Stomach (tissue), 4 donors: ENCODE data around the gene TRIM75.
"Not testable (repeated sequence)": the region's sequence is repeated elsewhere in the genome, so short reads cannot be mapped to it uniquely, and the experiment has no call there.

Experiments
- CTCF ChIP-seq, 7 experiments: fragments of 450-650 bp in 4 of 7; fragments of 200-600 bp in 3 of 7; sonication (generic) in 3 of 7; IDR thresholded peaks; one replicate each; pipeline ENCODE4 v1.5.1; 2016 to 2019; ENCODE audit warnings: antibody characterized with exemption in 7 of 7, control low read depth in 2 of 7, mild to moderate bottlenecking in 1 of 7
- POLR2A ChIP-seq, 4 donors: fragments of 450-650 bp; IDR thresholded peaks; one replicate each; pipeline ENCODE4 v1.6.1; 2016; ENCODE audit warnings: antibody characterized with exemption in 4 of 4, control low read depth in 2 of 4, mild to moderate bottlenecking in 1 of 4, moderate library complexity in 1 of 4

GRCh38 chr4:165025782-165026181 is 27.9 kb upstream of the TRIM75 start:
- not testable (repeated sequence) for TF ChIP-seq CTCF, POLR2A (IDR thresholded peaks at IDR 0.05)
